NCI-H1092 (cell line): ENCODE results near the gene PTPRS.
A peak's percentile ranks its signal among the peaks of the same experiment; 100 is the strongest.

Experiments used
- DNase-seq: peaks from one replicate; lab custom pipeline; 2025; lab: John Stamatoyannopoulos, UW

Gene PTPRS

GRCh38 chr19:5355076-5355475 lies 14.5 kb upstream of the PTPRS start:
- DNase-seq, result no peak

- DNase-seq, result no peak
Measured at GRCh38 chr19:5354403-5354802, 13.8 kb upstream of the PTPRS start.

GRCh38 chr19:5352229-5352763 lies 11.7 kb upstream of the PTPRS start:
- DNase-seq, result no peak

- DNase-seq, result no peak
Measured at GRCh38 chr19:5351731-5352228, 11.2 kb upstream of the PTPRS start.

GRCh38 chr19:5349041-5349440 lies 8.4 kb upstream of the PTPRS start:
- DNase-seq, result no peak

- DNase-seq, result no peak
Measured at GRCh38 chr19:5345895-5346386, 5.3 kb upstream of the PTPRS start.

GRCh38 chr19:5343848-5344247 lies 3.2 kb upstream of the PTPRS start:
- DNase-seq, result no peak

GRCh38 chr19:5342573-5343201 lies 2.1 kb upstream of the PTPRS start:
- no peak for DNase-seq

GRCh38 chr19:5341981-5342380 lies 1.4 kb upstream of the PTPRS start:
- DNase-seq, result no peak

GRCh38 chr19:5341448-5341820 lies 822 bp upstream of the PTPRS start:
- no peak for DNase-seq

GRCh38 chr19:5339950-5340636 lies 519 bp downstream of the PTPRS start:
- DNase-seq, result no peak

- no peak for DNase-seq
Measured at GRCh38 chr19:5339198-5339949, 1.2 kb downstream of the PTPRS start.

GRCh38 chr19:5338656-5339197 lies 1.9 kb downstream of the PTPRS start:
- DNase-seq, result peak; percentile 33

GRCh38 chr19:5337708-5338655 lies 2.6 kb downstream of the PTPRS start:
- no peak for DNase-seq

- no peak for DNase-seq
Measured at GRCh38 chr19:5337126-5337525, 3.5 kb downstream of the PTPRS start.

GRCh38 chr19:5336195-5336965 lies 4.2 kb downstream of the PTPRS start:
- no peak for DNase-seq

GRCh38 chr19:5335593-5335992 lies 5.0 kb downstream of the PTPRS start:
- no peak for DNase-seq

- DNase-seq, result no peak
Measured at GRCh38 chr19:5334824-5335500, 5.7 kb downstream of the PTPRS start.

GRCh38 chr19:5334366-5334739 lies 6.3 kb downstream of the PTPRS start:
- DNase-seq, result no peak
